ENCODE data around the gene LIN37. TPM values are rescaled to one million over a fixed set of nuclear protein-coding genes. Genes with fewer than 3 reads are reported as not detected.
A peak's percentile ranks its signal among the peaks of the same experiment; 100 is the strongest.

LIN37 gene
- total RNA-seq, 3 donors from 2014 or later = 12.8 to 15.4 (median 14.2) TPM

DNA sequence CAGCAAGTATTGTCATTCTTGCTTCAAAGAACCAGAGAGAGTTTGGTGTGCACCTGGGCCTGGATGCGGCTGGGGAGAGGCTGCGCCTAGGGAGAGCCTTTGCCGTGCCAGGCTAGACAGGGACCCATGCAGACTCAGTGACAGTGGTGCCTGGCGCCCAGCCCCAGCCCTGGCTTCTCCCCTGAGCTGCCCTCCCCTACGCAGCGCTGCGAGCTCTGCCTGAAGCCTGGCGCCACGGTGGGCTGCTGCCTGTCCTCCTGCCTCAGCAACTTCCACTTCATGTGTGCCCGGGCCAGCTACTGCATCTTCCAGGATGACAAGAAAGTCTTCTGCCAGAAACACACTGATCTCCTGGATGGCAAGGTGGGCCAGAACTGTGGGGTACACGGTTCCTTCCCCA, 18.6 kb upstream of the LIN37 start:
- TF ChIP-seq, protein P1, sequence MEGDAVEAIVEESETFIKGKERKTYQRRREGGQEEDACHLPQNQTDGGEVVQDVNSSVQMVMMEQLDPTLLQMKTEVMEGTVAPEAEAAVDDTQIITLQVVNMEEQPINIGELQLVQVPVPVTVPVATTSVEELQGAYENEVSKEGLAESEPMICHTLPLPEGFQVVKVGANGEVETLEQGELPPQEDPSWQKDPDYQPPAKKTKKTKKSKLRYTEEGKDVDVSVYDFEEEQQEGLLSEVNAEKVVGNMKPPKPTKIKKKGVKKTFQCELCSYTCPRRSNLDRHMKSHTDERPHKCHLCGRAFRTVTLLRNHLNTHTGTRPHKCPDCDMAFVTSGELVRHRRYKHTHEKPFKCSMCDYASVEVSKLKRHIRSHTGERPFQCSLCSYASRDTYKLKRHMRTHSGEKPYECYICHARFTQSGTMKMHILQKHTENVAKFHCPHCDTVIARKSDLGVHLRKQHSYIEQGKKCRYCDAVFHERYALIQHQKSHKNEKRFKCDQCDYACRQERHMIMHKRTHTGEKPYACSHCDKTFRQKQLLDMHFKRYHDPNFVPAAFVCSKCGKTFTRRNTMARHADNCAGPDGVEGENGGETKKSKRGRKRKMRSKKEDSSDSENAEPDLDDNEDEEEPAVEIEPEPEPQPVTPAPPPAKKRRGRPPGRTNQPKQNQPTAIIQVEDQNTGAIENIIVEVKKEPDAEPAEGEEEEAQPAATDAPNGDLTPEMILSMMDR (IDR thresholded peaks at IDR 0.05) = no peak
- TF ChIP-seq POLR2A (IDR thresholded peaks at IDR 0.05) (no peak), POLR2AphosphoS5 (IDR thresholded peaks at IDR 0.05) (no peak)
- Histone ChIP-seq H3K36me3 (peaks cover 16% of the 10 kb centered on the region), H3K9me3 (no peaks in the 10 kb centered on the region), H3K27ac (peak overlapping the region in 1 of 2 donors; percentile 42), H3K4me1 (no peaks in the 10 kb centered on the region), H3K4me3 (no peak overlapping the region), H3K27me3 (no peaks in the 10 kb centered on the region)
- no peak for DNase-seq (ENCODE audit: low spot score in 2 of 2)
- intact Hi-C loops (cut with DNase I; ENCODE audit: low total_unique reads) = no loop called here

DNA sequence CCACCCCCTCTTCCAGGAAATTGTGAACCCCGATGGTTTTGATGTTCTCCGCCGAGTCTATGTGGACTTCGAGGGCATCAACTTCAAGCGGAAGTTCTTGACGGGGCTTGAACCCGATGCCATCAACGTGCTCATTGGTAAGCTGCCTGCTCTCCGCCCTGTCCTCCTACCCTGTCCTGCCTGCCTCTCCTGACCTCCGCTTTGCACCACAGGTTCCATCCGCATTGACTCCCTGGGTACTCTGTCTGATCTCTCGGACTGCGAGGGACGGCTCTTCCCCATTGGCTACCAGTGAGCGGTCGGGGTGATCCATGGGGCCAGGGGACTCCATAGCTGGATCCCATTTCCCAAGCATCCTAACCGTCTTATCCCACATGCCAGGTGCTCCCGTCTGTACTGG, 18.1 kb upstream of the LIN37 start:
- Histone ChIP-seq H3K4me1 (no peaks in the 10 kb centered on the region), H3K27me3 (no peaks in the 10 kb centered on the region), H3K9me3 (no peaks in the 10 kb centered on the region), H3K36me3 (peaks cover 14% of the 10 kb centered on the region), H3K4me3 (no peak overlapping the region), H3K27ac (peak overlapping the region; percentile 42 to 52)
- intact Hi-C loops (cut with DNase I; ENCODE audit: low total_unique reads) = no loop called here
- TF ChIP-seq, protein P1 (IDR thresholded peaks at IDR 0.05) = no peak
- no peak for TF ChIP-seq POLR2AphosphoS5 (IDR thresholded peaks at IDR 0.05)
- TF ChIP-seq POLR2A (IDR thresholded peaks at IDR 0.05) = no peak
- no peak for DNase-seq (ENCODE audit: low spot score in 2 of 2)

DNA sequence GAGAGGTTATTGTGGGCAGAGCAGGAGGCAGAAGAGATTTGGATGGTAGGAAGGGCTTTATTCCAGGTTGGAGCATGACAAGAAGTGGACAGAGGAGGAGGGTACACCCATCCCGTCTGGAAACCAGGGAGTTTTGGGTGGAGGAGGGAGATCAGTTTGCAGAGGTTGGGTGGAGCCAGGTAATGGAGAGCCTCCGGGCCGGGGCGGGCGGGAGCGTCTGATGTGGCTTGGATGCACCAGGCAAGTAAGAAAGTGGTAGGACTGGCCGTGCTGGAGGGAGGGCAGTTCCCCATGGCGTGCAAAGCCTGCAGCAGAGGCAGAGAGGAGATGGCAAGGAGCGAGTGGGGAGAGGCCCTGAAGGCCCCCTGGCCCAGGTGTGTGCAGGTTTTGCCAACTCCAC, 17.0 kb upstream of the LIN37 start:
- intact Hi-C loops (cut with DNase I; ENCODE audit: low total_unique reads) = no loop called here
- H3K36me3 ChIP-seq = peaks cover 14% of the 10 kb centered on the region

DNA sequence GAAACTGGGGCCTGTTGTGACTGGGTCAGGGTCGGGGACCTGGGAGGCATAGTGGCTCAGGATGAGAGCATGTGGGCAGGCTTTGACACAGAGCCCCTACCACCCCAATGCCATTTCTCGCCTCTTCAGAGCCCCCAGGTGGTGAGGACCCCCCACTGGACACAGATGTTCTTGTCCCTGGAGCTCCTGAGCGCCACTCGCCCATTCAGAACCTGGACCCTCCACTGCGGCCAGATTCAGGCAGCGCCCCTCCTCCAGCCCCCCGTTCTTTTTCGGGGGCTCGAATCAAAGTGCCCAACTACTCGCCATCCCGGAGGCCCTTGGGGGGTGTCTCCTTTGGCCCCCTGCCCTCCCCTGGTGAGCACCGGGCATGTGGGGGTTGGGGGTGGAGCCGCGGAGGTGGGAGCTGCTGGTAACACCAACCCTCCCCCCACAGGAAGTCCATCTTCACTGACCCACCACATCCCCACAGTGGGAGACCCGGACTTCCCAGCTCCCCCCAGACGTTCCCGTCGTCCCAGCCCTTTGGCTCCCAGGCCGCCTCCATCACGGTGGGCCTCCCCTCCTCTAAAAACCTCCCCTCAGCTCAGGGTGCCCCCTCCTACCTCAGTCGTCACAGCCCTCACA, 16.5 kb upstream of the LIN37 start:
- no peak for DNase-seq (ENCODE audit: low spot score in 2 of 2)
- Histone ChIP-seq H3K9me3 (no peaks in the 10 kb centered on the region), H3K27ac (no peak overlapping the region), H3K27me3 (no peaks in the 10 kb centered on the region), H3K4me3 (no peak overlapping the region), H3K36me3 (peaks cover 14% of the 10 kb centered on the region), H3K4me1 (no peaks in the 10 kb centered on the region)
- TF ChIP-seq POLR2A (IDR thresholded peaks at IDR 0.05) = no peak
- TF ChIP-seq POLR2AphosphoS5 (IDR thresholded peaks at IDR 0.05) = no peak
- TF ChIP-seq, protein P1 (IDR thresholded peaks at IDR 0.05) = no peak
- intact Hi-C loops (cut with DNase I; ENCODE audit: low total_unique reads) = no loop called here

More for the DNA sequence above, 17.0 kb upstream of the LIN37 start:
- peak overlapping the region in 1 of 2 donors; percentile 52 for H3K27ac ChIP-seq
- TF ChIP-seq POLR2AphosphoS5 (IDR thresholded peaks at IDR 0.05) (no peak), POLR2A (IDR thresholded peaks at IDR 0.05) (no peak)
- TF ChIP-seq, protein P1 (IDR thresholded peaks at IDR 0.05) = no peak
- no peaks in the 10 kb centered on the region for H3K27me3 ChIP-seq
- H3K9me3 ChIP-seq = no peaks in the 10 kb centered on the region
- DNase-seq (ENCODE audit: low spot score in 2 of 2) = no peak
- no peaks in the 10 kb centered on the region for H3K4me1 ChIP-seq
- H3K4me3 ChIP-seq = no peak overlapping the region

DNA sequence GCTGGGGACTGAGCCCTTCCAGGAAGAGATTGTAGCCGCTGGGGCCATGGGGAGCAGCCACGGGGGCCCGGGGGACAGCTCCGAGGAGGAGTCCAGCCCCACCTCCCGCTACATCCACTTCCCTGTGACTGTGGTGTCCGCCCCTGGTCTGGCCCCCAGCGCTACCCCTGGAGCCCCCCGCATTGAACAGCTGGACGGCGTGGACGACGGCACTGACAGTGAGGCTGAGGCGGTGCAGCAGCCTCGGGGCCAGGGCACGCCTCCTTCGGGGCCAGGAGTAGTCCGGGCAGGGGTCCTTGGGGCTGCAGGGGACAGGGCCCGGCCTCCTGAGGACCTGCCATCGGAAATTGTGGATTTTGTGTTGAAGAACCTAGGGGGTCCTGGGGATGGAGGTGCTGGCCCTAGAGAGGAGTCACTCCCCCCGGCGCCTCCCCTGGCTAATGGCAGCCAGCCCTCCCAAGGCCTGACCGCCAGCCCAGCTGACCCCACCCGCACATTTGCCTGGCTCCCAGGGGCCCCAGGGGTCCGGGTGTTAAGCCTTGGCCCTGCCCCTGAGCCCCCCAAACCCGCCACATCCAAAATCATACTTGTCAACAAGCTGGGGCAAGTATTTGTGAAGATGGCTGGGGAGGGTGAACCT, 15.7 kb upstream of the LIN37 start:
- H3K36me3 ChIP-seq = peaks cover 6% of the 10 kb centered on the region
- intact Hi-C loops (cut with DNase I; ENCODE audit: low total_unique reads) = no loop called here

More for the DNA sequence above, 15.7 kb upstream of the LIN37 start:
- TF ChIP-seq, protein P1 (IDR thresholded peaks at IDR 0.05) = no peak
- TF ChIP-seq POLR2AphosphoS5 (IDR thresholded peaks at IDR 0.05) (no peak), POLR2A (IDR thresholded peaks at IDR 0.05) (no peak)
- no peaks in the 10 kb centered on the region for H3K4me1 ChIP-seq
- H3K9me3 ChIP-seq = no peaks in the 10 kb centered on the region
- no peak overlapping the region for H3K4me3 ChIP-seq
- no peak for DNase-seq (ENCODE audit: low spot score in 2 of 2)
- H3K27ac ChIP-seq = no peak overlapping the region
- no peaks in the 10 kb centered on the region for H3K27me3 ChIP-seq

Measured in breast epithelium (tissue), 4 donors.